Neural crest cell (in vitro differentiated cells): ENCODE results near the gene GOLGA8B. TPM values are rescaled to one million over a fixed set of nuclear protein-coding genes. Genes with fewer than 3 reads are reported as not detected.

Source experiments
- total RNA-seq: library from RNA; stranded (reverse); gene quantifications from 2 replicates; pipeline ENCODE4 v1.2.1, GENCODE V29; 2021

The GOLGA8B gene
- total RNA-seq, 1 donor from 2014 or later: 45.9 TPM

Other genes with a start within 250 kb of the GOLGA8B start
- 10.9 and 12.4 TPM in 2 replicates for gene SLC12A6, start 245.9 kb downstream of the GOLGA8B start, total RNA-seq
- 181 and 191 TPM in 2 replicates for gene NOP10, start 240.5 kb downstream of the GOLGA8B start, total RNA-seq
- not detected in 2 replicates for gene NUTM1, start 240.3 kb downstream of the GOLGA8B start, total RNA-seq
- gene LPCAT4, start 216.5 kb downstream of the GOLGA8B start, total RNA-seq: 57.3 and 59.7 TPM in 2 replicates
- gene GOLGA8A, start 145.8 kb downstream of the GOLGA8B start, total RNA-seq: 93.4 and 104 TPM in 2 replicates
- gene GJD2, start 171.3 kb upstream of the GOLGA8B start, total RNA-seq: 0.07 TPM in 1 of 2 replicates, not detected in the other
- 2.4 and 2.8 TPM in 2 replicates for gene ACTC1, start 211.9 kb upstream of the GOLGA8B start, total RNA-seq